Left kidney (tissue), 8 donors: ENCODE data around the gene SLC9A3. TPM values are rescaled to one million over a fixed set of nuclear protein-coding genes. Genes with fewer than 3 reads are reported as not detected.
"Not testable (repeated sequence)": the region's sequence is repeated elsewhere in the genome, so short reads cannot be mapped to it uniquely, and the experiment has no call there.

ENCODE experiments used
- DNase-seq: peaks from one replicate; pipeline ENCODE4 v3.0.0-alpha.2; 2013
- long read RNA-seq, 8 donors: transcript quantifications; one replicate each; lab custom pipeline, GENCODE V29; 2026
- polyA plus RNA-seq: library from polyadenylated mRNA; unstranded; fragments of 120-200 nt; gene quantifications from one replicate; pipeline ENCODE4 v1.2.1, GENCODE V29; 2013; ENCODE audit not compliant: insufficient read length

SLC9A3 gene
- polyA plus RNA-seq = 60.6 TPM
- long read RNA-seq, donor 1, transcript SLC9A3-201 (17 exons, 2,584 nt) = major isoform, 6 of 19 reads
- long read RNA-seq, donor 1, partial matches to known transcripts = 12 of 19 reads
- long read RNA-seq, donor 1, other reads (novel, unspliced or antisense) = 0 of 19 reads
- long read RNA-seq, donor 2, partial matches to known transcripts = 0 of 7 reads
- long read RNA-seq, donor 2, other reads (novel, unspliced or antisense) = 0 of 7 reads
- long read RNA-seq, donor 3, transcript SLC9A3-201 (17 exons, 2,584 nt) = major isoform, 5 of 5 reads
- long read RNA-seq, donor 3, partial matches to known transcripts = 0 of 5 reads
- long read RNA-seq, donor 3, other reads (novel, unspliced or antisense) = 0 of 5 reads
- long read RNA-seq, donor 4 = 0 reads
- long read RNA-seq, donor 5, transcript SLC9A3-201 (17 exons, 2,584 nt) = major isoform, 6 of 7 reads
- long read RNA-seq, donor 5, partial matches to known transcripts = 0 of 7 reads
- long read RNA-seq, donor 5, other reads (novel, unspliced or antisense) = 0 of 7 reads
- long read RNA-seq, donor 6, partial matches to known transcripts = 0 of 2 reads
- long read RNA-seq, donor 6, other reads (novel, unspliced or antisense) = 0 of 2 reads
- long read RNA-seq, donor 7, partial matches to known transcripts = 0 of 4 reads
- long read RNA-seq, donor 7, other reads (novel, unspliced or antisense) = 0 of 4 reads
- long read RNA-seq, donor 8, partial matches to known transcripts = 0 of 1 reads
- long read RNA-seq, donor 8, other reads (novel, unspliced or antisense) = 0 of 1 reads

DNA sequence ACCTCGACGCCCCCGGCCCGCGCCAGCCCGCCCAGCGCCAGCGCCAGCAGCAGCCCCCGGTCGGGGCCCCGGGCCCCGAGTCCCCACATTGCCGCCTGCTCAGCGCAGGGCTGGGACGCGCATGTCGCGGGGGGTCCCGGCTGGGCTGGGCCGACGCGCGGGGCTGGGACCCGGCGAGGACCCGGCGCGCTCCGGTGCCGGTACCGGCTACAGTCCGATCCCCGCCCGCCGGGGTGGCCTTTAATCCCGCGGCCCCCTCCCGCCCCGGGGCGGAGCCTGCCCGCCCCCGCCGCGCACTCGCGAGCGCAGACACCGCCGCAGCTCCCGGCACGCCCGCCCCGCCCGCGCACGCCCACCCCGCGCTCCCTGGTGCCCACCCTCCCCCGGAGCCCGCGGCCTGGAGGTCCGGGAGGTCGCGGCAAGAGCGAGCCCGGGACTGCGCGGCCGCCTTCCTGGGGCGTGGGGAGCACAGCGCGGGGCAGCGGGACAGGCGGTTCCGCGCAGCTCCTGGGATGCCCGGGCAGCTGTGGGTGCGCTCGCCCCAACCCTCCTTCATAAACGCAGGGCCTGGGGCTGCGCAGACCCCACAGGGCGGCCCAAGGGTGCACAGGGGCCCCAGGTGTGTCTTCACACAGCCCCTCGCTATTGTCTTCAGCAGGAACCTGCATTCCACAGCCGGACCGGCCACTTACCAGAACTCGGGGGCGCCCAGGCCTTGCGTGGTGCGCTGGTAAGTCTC is at the start of gene SLC9A3:
TSS of gene SLC9A3 (minus strand) at position 216 of the 739 bp plus-strand sequence.
- no peak for DNase-seq

DNA sequence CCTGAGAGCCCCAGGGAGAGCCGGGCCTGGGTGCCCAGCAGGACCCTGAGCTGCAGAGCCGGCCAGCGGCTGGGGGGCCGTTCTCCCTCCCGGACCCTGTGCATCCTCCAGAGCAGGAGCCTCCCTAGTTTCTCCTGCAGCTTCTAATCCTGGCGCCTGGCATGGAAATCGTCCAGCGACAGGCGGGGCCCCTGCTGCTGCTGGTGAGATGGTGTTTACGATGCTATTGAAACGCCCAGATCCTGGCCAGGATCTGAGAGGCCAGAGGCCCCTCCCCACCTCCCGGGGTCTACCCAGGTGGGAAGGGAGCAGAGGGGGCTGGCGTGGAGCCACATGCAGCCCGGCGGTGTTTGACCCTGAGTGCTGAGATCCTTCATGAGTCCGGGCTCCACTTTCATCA is 49.7 kb upstream of the SLC9A3 start:
- no peak for DNase-seq

DNA sequence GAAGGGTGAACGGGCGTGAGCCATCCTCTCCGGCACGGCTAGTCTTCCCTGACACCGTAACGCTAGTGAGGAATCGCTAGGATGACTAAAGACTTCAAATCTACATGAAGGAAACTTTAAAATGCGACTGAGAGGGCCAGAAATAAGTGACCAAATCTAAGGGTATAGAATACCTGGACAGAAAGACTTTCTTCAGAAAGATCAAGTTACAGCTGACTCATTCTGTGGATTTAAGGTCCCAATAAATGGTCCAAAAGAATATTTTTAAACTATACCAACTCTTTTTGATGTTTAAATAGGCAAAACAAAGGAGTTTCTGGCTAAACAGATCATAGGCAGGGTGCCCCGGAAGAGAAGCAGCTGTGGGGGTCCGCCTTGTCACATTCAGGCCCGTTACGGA is 49.0 kb upstream of the SLC9A3 start:
- DNase-seq = no peak

DNA sequence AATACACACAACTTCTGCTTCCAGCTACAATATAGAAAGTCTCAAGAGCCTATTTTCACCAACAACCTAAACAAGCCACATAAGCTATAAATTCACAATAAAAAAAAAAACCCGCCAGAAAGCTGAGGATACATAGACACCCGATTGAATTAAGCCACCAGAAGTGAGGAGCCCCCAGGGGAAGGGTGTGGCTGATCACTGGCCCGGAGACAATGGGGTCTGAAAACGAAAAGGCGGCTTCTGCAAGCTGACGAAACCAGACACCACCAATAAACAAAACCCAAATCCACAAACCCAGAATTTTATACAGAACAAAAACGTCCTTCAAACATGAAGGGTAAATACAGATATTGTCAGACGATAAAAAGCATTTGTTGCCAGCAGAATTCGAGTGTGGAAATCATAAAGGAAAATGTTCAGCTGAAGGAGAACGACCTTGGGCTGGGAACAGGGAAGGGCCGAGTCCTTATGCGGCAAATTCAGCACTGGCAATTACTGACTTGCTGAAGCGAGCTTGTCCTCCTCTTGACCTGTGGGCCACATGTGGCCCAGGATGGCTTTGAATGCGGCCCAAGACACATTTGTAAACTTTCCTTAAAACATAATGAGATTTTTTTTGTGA is 48.3 kb upstream of the SLC9A3 start:
- no peak for DNase-seq

DNA sequence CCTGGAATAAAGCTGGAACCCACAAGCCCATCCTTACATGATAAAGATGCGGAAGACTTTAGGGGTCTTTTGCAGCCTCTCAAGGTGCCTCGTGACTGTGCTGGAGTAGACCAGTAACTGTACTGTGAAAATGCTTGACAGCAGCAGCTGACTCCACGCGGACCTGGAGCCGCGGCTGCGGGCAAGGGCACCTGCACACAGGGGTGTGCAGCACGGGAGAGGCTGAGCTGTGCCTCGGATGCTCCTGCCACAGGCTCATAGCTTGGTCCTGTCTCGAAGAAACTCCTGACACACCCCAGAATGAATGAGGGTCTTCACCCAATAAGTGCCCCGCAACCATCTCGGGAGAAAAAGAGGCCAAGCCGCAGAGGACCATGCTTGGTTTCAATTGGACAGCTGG is 47.5 kb upstream of the SLC9A3 start:
- no peak for DNase-seq

DNA sequence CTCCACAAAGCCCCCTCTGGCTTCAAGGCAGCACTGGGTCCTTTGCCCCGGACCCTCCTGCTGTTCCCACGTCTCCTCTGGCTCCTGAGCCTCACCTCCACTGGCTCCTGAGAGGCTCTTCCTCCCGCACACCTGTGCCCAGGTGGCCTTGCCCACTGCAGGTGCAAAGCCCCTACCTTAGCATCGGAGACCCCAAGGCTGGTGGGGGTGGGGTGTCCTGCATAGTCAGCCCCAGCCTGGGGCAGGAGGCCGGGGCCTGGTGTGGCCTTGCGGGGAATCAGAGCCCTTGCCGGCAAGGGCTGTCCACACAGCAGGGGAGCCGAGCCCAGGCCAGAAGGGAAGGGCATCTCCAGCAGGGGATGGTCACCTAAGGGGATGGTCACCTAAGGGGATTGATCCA is 46.6 kb upstream of the SLC9A3 start:
- DNase-seq = no peak

DNA sequence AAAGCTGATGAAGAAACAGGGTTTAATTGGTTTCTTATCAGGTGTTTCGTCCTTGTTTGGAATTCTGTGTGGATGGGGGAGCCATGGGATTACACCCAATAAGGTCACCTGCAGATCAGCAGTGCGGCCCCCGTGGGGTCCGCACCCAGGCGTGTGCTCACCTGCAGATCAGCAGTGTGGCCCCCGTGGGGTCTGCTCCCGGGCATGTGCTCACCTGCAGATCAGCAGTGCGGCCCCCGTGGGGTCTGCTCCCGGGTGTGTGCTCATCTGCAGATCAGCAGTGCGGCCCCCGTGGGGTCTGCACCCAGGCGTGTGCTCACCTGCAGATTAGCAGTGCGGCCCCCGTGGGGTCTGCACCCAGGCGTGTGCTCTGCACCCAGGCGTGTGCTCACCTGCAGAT is 46.2 kb upstream of the SLC9A3 start:
- DNase-seq = no peak

DNA sequence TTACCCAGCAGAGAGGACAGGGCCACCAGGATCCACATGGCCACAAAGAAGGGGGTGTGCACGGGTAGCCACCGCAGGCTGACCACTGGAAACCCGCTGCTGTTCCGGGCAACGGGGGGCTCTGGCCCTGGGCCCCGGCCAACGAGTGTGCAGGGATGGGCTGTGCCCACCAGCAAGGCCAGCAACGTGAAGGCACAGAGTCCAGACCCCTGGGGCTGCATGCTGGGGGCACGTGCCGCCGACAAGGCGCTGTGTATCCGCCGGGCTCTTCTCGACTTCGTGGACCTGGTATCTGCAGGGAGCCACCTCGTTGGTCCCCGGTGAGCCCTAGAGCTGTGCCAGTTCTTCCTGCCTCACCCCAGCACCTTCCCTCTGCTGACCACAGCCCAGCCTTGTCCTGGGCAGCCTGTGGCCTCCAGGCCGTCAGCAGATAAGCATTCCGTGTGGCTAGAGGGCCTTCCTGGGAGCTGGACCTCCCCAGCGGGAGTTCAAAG is 45.7 kb upstream of the SLC9A3 start:
- no peak for DNase-seq

DNA sequence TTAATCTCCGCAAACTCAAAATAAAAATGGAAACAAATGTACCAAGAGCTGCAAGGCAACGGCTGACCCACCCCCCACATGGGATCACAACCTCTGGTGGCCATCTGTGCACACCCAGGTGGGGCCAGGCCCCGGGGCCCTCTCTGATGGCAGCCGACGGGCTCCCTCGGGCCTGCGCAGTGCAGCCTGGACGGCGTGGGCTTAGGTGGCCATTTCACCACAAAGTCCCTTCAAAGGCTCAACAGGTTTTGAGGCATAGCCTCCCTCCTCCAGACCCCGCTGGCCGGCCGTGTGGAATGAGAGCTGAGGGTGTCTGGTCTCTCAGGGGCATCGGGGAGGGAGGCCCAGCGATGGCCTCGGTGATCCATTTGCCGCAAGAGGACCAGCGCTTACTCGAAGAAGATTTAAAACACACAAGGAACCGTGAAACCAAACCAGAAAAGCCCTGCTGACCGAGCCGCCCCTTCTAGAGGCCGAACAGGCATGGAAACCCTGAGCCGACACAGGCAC is 45.2 kb upstream of the SLC9A3 start:
- DNase-seq = no peak

DNA sequence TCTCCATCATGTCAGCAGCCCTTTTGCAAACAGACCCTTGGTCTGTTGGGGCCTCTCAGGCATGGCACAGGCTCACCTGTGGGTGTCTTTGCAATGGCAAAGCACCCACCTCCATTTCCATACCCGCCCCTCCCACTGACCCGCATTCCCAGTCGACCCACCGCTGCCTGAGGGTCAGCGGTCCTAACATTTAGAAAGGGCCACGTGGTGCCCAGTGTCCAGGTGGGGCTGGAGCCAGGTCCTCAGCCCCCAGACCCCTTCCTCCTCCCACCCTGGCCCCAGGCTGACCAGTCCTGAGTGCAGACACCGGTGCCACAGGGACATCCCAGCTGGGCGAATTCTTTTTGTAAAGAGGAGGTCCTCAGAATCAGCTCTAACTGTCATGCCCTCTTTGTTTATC is 44.6 kb upstream of the SLC9A3 start:
- no peak for DNase-seq

DNA sequence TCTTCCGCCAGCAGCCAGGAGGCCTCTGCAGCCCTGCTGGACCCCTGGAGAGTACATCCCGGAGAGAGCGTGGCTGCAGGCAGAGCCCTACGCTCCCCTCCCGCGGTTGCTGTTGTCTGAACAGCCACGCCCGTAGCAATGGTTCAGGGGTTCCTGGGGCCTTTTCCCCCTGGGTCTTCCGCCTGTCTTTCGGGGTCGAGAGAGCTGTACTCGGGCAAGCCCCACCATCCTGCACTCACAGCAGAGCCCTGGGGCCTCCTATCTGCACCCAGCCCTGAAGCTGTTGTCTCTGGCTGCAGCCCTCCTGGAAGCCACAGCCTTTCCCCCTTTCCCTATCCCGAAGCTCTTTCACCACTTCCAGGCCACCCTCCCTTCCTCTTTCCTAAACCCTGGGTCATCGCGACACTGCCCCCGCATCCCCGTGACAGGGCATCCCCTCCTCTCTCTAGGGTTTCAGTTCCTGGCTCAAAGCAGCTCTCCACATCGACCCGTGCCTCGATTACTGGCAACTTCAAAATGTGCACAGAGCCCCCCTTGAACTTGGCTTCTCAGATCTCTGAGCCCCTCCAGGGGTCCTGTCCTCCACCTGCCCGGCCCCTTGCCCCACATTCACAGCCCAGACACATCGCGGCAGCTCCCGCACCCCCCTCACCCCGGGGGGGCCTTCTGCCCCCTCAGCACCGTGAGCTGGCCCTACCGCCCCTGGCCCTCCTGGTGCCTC is 44.0 kb upstream of the SLC9A3 start:
- DNase-seq = no peak

DNA sequence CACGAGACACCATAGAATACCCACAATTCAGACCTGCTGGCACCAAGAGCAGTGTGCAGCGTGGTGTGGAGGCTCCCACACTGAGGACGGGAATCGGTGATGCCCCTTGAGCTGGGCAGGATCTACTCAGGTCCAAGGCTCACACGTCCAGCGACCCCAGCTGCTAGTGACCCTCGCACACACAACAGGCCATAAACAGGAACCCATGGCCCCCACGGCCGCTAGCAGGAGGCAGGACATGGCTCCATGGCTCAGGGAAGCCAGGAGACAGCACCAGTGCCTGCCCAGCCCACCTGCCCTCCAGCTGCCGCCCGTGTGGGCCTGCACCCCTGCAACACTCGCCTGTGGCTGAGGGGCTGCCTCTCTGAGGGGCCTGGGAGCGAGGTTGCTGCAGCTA is 43.4 kb upstream of the SLC9A3 start:
- DNase-seq = no peak

DNA sequence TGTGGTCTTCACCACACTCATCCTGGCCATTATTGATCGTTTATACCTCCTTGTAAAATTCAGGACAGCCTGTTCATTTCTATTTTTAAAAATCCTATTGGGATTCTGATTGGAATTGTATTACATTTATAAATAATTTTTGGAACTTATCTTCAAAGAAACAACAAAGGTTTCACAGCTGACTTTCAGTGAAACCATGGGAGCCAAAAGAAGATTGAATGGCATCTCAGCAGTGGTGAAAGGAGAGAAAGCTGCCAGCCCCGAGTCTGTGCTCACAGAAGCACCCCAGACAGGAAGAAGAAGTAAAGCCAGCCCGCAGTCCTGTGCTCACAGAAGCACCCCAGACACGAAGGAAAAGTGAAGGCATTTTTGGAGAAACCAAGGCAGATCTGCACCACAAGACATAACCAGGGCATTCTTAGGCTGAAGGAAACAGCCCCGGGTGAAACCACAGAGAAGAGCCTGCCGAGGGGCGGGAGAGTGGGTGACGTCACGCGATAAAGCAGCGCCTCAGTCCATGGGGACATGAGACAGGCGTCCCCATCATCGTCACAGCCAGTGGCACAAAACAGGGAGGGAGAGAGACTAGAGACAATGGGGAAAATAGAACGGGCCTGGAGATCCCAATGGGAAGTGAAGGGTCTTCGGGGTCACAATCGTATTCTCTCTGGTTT is 42.5 kb upstream of the SLC9A3 start:
- no peak for DNase-seq

DNA sequence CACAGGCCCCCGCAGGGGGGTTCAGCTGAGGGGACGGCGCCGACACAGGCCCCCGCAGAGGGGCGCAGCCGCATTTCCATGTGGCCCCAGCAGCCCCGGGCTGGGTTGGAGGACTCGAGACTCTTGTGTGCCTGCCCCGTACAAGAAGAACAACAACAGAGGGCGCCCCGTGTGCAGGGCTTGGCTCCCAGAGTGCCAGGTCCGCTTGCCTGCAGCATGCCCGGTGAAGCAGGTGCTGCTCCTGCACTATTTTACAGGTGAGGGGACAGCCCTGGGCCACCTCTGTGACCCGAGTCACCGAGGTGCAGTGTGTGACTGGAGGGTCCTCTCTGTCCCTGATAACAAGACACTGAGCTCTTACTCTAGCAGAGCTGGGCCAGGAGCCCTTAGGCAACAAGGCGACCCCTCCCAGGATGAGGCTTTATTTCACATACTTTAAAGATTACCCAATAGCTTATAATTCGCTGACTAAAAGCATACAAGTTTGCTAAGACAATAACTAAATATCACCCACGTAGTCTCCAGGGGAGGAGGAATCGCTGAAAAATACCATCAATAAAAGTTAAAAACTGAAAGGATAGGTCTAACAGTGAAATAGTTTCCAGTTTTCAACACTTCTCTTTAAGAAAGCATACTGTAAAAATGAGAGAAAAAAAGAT is 41.7 kb upstream of the SLC9A3 start:
- DNase-seq = no peak

DNA sequence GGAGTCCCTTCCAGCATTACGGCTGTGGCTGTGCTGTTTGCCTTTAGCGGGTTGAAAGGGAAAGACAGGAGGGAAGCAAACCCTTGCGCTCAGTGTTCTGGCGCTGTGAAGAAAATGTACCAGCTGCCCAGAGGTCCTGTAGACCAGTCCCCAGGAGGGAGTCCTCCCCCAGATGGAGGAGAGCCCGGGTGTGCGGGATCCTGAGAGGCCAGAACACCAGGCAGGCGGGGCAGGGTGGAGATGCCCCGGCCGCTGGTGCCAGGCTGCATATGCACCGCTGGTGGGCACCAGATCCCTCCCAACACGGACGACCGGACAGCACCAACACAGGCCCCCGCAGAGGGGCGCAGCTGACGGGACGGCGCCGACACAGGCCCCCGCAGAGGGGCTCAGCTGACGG is 37.2 kb upstream of the SLC9A3 start:
- DNase-seq = no peak

DNA sequence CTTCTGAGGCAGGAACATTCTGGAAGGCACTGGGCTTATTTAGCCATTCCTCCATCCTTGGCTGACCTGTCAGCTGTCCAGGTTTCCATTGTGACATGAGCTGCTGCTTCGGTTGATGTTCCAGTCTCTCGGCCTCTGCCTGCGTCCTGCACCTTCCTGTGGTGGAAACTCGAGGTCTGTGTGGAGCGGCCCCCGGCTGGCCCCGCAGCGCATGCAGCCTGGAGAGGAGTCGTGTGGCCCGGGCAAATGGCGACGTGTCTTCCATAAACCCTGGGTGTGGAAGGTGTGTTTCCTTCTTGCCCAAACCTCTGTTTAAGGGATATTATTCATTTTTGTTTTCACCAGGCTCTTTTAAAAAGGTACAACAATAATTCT is 36.5 kb upstream of the SLC9A3 start:
- no peak for DNase-seq

DNA sequence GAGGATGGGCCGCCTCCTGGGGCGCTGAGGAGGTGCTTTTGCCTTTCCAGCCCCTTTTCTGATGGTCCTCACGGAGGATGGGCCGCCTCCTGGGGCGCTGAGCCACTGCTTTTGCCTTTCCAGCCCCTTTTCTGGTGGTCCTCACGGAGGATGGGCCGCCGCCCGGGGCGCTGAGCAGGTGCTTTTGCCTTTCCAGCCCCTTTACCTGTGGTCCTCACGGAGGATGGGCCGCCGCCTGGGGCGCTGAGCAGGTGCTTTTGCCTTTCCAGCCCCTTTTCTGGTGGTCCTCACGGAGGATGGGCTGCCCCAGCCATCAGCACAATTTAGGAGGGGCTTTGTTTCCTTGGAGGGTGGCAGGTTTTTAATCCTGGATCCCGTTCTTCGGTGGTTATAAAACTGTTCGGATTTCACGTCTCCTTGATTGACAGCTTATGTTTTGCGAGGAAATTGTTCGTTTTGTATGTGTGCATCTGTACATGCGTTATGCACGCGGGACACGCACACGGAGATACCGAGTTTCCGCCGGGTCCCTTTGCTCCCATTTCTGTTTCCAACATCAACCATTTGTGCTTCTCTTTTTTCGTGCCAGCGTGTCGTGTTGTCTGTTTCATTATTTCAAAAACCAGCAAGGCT is 34.7 kb upstream of the SLC9A3 start:
- DNase-seq = no peak

DNA sequence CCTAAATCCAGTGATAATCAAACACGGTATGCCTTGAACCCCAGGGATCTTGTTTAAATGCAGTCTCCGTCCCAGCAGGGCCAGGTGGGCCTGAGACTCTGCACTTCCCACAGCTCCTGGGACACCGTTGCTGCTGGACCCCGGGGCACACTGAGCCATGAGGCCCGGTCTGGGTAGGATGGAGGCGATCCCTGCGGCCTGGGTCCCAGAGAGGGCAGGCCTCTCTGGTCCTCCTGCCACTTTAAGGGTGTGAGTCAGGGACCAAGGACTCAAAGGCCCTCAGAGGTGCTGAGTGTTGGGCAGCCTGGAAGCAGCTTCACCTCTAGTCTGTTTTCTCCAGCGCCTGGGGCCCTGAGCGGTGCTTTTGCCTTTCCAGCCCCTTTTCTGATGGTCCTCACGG is 34.1 kb upstream of the SLC9A3 start:
- no peak for DNase-seq

DNA sequence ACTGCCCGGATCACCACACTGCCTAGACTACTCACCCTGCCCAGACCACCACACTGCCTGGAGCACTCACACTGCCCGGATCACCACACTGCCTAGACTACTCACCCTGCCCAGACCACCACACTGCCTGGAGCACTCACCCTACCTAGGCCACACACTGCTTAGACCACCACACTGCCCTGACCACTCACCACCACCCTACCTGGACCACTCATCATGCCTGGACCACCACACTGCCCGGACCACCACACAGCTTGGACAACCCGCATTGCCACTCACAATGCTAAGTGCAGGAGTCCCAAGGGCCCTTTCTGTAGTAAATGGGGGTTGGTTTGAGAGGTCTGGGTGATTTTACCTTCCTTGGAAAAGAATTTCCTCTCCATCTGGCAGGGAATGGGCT is 33.7 kb upstream of the SLC9A3 start:
- not testable (repeated sequence) for DNase-seq
